Endometrium (tissue), 2 donors: ENCODE results near the gene C22orf15.

Experiments
- FAIRE-seq: peaks from 2 replicates; lab custom pipeline; 2012; peaks lifted over from hg19 to GRCh38; lab: Jason Lieb, UNC
- donor health status: control.
- donor health status: control.

Gene C22orf15

DNA sequence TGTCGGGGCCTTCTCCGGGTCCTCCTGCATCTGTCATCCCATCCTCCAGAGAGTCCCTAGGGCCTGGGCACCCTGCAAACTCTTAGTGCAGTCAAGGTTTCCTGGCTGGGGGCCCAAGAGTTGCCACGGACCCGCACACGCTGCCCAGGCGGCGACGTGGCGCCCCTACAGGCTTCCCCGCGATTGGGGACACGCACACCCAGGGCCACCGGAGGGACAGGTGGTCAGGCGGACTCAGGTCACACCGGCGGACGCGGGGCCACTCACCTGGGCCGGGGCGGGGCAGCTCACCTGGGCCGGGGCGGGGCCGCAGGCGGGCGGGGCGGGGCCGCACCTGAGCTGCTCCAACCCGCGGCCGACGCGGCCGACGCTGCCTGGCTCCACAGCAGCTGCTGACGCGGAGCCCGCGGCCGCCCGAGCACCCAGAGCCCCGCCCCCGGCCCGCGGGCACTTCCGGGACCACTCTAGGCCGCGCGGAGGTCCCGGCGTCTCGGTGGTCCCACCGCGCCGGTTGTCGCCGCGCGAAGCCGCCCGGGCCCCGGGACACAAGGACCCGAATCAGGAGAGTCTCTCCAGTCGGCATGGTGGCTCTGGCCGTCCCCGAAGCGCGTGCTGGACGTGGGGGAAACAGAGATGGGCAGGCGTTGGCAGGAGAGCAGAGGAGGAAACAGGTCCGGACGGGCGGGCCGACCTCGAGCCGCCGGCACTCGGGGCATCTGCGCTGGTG, 11.9 kb upstream of the C22orf15 start, which contains the start of gene ZNF70:
Gene ZNF70 (minus strand): TSS at position 399 of the 727 bp plus-strand sequence. CDS start 5,972 bp downstream, outside the sequence.
- FAIRE-seq = no peak

DNA sequence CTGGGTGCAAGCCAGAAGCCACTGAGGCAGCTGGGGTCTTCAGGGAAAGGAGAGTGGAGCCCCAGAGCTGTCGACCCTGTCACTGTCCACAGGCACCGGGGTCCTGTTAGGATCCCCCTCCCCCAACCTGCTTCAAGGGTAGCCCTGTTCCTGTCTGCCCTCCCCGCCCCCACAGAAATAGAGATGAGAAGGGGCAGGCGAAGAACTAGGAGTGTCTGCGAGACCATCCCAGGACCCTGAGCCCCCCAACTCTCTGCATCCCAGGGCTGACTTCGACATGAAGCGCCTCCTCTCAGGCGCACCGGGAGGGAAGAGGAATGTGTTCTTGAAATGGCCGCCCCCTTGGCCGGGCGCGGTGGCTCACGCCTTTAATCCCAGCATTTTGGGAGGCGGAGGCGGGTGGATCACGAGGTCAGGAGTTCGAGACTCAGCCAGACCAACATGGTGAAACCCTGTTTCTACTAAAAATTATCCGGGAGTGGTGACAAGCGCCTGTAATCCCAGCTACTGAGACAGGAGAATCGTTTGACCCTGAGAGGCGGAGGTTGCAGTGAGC, 11.3 kb upstream of the C22orf15 start:
- no peak for FAIRE-seq

DNA sequence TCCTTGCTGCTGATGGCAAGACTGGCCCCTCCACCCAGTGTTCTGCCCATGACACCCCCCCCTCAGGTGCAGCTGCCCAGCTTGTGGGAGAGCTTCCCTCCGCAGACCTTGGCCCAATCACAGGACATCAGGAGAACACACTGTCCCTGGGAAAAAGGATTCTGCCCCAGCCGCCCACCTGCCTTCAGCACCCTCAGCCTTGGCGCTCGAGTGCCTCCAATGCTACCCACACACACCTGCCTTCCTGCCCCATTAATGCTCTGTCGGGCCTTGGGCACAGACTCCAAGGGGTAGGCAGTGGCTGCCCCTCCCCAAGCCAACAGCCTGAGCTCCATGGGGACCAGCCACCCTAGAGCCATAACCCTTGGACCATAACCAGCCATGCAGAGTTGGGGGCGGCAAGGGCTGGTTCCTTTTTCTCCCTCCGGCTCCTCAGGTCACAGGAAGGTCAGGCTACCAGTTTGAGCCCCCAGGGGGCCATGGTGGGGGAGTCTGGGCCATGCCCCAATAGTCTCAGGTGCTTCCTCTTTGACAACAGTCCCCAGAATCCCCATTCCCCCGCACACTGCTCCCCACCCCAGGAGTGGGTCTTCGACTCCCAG, 10.6 kb upstream of the C22orf15 start:
- FAIRE-seq = no peak

DNA sequence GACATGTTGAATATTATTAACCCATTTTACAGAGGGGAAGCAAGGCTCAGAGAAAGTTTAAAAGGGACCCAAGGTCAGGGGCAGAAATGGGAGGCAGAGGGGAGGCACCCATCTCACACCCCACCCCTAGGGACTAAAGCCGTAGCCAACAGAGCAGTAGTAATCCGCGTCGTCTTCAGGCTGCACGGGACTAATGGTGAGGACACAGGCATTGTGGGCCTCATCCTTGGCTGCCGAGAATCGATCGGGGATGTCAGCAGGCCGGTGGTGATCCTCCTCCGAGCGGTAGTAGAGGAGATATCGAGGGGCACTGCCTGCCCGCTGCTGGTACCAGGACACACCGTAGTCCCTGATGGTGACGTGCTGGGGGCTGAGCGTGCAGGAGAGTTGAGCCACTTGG, 10.0 kb upstream of the C22orf15 start:
- no peak for FAIRE-seq

DNA sequence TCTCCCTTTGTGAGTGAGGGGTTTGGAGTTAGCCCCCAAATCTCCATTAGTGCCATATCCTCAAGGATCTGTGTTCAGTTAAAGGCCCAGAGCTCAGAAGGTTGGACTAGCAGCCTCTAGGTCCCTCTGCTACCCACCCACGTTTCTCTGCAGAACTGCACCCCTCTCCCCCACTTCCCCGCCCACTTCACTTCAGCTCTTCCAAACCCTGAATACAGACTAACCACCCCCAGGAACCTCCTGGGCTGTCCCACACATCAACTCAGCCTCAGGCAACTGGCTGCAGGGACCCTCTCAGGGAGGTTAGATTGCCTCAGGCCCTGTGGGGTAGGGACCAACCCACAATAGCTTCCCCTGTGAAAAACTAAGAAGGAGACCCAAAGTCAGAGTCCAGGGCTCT, 9.4 kb upstream of the C22orf15 start:
- FAIRE-seq = no peak

DNA sequence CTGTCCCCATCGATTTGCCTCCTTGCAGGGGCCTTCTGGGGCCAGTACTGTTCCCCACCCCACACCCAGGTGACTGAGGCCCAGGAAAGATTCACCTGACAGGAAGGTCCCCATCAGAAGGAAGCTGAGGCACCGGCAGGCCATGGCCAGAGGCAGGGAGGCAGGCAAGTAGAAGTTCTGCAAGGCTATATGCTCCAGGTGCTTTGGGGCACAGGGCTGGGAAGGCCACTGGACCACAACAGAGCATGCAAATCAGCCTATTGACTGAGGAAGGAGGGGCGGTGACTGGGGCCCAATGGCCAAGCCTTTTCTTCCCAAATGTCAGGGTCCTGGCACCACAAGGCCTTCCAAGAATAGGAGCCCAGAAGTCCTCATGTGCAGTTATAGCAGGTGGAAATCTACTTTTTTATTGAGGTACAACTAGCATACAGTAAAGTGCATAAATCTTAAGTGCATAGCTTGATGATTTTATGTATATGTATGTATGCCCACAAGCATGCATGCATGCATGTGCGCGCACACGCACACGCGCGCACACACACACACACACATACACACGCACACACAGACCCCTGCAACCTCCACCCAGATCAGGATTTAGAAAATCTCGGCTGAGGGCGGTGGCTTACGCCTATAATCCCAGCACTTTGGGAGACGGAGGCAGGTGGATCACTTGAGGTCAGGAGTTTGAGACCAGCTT, 8.4 kb upstream of the C22orf15 start, which contains the start of gene VPREB3:
Gene VPREB3 (minus strand): TSS at position 206 of the 700 bp plus-strand sequence. CDS start 62 bp downstream, at position 144.
- FAIRE-seq = no peak

DNA sequence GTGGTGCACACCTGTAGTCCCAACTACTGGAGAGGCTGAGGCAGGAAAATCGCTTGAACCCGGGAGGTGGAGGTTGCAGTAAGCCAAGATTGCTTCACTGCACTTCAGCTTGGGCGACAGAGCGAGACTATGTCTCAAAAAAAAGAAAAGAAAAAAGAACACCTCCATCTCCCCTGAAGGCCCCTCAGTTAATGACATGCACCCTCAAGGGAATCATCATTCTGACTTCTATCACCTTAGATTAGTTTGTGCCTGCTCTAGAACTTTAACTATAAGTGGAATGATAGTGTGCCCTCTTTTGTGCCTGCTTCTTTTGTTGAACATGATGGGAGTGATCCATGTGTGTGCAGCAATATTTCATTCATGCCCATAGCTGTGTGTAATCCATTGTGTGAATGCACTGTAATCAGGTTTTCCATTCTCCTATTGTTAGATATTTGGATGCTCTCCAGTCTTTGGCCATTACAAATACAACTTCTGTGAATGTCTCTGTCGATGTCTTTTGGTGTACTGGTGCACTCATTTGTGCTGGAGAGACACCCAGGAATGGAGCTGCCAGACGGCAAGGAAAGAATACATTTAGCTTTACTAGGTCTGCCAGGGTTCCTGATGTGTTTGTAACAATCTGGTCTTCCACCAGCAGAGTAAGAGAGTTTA, 7.7 kb upstream of the C22orf15 start:
- no peak for FAIRE-seq

DNA sequence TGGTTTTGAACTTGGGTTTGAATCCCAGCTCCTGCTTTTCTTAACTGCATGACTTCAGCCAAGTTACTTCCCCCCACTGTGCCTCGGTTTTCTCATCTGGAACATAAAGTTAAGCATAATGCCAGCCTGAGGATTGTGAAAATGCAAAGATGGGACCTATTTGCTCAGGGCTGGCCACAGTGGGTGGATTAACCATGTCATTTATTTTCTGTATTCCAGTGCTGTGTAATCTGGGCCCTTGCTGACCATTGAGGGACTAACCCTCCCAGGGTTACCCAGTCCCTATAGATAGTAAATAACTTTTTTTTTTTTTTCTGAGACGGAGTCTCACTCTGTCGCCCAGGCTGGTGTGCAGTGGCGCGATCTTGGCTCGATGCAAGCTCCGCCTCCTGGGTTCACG, 7.1 kb upstream of the C22orf15 start:
- FAIRE-seq = no peak

DNA sequence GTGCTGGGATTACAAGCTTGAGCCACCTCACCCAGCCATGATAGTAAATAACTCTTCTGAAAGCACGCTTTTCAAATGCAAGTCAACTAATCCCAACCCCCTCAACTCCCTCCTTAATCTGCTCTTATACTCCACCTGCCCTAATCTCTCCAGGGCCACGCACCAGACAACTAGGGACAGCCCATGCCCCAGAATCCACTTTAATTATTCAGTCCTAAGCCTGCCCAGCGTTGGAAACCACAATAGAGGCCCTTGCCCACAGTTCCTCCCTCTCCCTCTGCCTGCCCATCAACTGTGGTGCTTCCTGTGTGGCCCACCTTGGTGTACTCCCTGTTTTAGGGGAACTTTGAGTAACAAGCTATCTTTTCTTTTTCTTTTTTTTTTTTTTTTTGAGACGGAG, 5.9 kb upstream of the C22orf15 start:
- FAIRE-seq = no peak

DNA sequence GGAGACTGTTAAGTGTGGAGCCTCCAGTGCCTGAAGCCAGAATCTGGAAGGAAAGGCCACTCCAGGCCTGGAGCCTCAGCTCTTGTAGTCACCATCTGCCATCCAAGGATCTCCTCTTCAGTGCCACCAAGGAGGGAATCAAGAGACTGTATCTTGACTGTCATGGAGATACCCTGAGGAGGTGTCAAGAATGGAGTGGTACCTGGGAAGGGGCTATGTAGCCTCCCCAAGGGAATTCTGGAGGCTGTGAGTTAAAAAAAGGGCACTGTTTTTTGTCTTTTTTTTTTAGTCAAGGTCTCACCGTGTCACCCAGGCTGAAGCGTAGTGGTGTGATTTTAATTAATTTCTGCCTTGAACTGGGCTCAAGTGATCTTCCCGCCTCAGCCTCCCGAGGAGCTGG, 3.2 kb upstream of the C22orf15 start:
- FAIRE-seq = no peak

DNA sequence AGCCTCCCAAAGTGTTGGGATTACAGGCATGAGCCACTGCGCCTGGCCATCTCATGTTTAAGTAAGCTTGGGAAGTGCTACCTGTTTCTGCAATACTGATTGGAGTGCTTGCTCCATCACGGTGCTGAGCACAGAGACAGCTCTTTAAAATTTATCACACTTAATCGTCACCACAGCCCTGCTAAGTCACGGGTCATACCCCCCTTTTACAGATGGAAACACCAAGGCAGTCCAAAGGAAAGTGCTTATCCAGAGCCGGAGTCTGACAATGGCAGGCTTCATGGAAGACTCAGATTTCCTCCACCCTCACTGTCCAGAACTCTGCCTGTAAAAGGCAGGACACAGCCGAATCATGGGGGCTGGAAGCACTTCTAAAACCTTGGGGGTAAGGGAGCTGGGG, 2.7 kb upstream of the C22orf15 start:
- FAIRE-seq = no peak

DNA sequence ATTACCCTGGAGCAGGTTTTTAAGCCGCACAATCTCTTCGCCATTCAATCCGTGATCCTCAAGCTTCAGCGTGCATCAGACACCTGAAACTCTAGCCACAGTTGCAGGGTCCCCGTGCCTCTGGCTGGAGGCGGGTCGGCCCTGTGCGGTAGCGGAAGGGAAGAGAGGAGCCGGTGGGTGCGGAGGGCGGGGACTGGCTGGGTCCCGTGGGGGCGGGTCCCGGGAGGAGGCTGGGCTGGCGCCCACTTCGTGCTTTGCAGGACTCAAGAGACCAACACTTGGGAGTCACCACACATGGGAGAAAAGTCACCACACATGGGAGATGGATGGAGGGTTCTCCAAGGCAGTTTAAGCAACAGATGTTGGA, 772 bp downstream of the C22orf15 start:
- FAIRE-seq = no peak

DNA sequence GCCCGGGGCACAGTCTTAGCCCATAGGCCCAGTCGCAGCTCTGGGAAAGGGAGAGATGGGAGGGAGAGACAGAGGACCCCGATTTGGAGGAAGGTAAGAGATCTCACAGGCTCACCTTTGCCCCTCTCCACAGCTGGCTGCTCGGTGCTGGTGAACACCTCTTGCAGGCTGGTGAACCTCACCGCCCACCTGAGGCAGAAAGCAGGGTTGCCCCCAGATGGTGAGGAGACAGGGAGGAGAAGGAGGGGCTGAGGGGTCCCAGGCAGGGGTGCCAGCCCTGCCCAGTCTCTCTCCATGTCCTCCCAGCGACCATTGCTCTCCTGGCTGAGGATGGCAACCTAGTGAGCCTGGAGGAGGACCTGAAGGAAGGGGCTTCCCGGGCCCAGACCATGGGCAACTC, 1.2 kb downstream of the C22orf15 start:
- no peak for FAIRE-seq

DNA sequence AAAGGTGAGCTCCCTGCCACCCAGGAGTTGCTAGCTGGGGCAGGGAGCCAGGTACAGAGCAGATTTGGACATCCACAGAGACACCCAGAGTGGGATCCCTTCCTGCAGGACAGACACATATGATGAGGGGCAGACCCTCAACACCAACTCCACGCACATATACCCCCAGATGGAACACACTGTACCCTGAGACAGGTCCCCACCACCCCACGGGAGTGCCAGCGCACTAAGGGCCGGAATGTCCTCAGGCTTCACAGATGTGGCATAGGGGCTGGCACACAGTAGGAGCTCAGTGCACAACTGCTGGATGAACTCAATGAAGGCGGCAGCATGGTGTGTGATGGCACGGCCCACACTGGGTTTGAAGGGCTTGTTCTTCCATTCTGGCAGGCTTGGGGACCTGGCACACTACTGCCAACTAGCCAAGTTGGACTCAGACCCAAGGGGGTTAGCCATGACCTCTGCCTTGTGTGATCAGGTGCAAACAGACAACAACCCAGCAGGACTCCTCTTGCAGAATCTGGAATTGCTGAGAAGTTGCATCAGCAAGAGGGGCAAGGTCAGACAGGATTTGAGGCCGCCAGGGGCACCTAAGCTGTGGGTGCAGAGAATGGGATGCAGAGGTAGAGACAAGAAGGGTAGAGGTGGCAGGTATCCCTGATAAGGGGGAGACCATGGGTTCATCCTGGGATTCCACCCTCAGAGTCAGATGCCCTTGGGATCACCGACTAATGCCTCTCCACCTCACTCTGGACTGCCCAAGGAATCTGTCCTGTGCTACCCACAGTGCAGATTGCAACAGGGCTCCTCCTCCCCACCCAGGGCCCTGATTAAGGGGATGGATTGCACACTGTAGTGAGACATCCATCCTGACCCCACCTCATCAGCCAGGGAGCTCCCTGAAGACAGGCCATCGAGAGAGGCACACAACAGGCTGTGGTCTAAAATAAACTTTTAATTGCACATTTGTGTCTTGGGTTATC, 2.4 kb downstream of the C22orf15 start:
- FAIRE-seq = no peak

DNA sequence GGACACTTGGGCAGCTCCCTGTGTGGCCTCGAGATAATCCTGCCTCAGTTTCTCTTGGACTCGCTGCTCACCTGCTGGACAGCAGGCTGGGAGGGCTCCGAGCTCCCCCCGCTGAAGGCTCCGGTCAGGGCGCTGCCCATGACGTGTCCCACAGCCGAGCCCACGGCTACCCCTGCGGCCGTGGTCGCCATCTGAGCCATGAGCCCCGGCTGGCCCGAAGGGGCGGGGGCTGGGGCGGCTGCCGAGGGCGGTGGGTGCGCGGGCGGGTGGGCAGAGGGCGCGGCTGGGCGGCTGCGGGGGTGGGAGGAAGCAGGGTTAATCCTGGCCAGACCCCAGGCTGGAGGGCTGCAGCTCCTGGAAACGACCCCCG, 4.5 kb downstream of the C22orf15 start:
- no peak for FAIRE-seq

DNA sequence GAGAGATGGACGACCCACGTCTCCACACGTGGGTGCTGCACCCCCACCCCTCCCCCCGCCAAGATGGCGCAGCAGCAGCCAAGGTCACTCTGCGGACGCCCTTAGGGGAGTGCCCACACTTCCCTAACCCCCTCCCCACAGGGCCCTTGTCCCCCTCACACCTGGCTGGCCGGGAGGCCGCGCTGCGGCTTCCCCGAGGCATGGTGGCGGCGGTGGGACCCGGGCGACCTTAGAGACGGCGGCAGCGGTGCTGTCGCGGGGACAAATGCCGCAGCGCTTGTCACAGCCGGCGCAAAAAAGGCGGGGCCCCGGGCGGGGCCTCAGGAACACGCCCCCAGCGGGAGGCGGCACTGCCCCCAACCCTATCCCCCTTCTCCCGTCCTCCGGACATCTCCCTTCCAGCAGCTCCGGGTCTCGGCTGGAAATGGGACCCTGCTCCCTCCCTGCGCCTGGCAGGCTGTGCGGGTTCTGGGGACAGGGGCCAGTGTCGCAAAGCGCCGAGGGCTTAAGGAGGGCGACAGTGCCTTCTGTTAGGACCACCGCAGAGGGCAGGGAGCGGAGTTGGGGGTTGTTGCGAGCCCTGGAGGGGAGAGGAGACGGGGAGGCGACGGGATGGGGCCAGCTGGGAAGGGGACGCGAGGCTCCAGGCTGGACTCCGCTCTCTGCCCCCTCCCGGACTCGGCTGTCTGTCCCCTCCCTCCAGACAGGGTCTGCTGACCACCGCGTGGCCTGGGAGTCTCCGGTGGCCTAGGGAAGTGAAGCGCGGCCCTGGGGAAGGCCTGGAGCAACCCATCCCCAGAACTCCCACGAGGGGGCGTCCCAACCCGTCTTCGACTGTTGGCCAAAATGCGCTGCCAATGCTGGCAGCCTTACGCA, 5.1 kb downstream of the C22orf15 start, which contains the start of gene CHCHD10:
Gene CHCHD10 (minus strand): TSS at position 300 of the 876 bp plus-strand sequence. CDS start 98 bp downstream, at position 202.
- FAIRE-seq = no peak

DNA sequence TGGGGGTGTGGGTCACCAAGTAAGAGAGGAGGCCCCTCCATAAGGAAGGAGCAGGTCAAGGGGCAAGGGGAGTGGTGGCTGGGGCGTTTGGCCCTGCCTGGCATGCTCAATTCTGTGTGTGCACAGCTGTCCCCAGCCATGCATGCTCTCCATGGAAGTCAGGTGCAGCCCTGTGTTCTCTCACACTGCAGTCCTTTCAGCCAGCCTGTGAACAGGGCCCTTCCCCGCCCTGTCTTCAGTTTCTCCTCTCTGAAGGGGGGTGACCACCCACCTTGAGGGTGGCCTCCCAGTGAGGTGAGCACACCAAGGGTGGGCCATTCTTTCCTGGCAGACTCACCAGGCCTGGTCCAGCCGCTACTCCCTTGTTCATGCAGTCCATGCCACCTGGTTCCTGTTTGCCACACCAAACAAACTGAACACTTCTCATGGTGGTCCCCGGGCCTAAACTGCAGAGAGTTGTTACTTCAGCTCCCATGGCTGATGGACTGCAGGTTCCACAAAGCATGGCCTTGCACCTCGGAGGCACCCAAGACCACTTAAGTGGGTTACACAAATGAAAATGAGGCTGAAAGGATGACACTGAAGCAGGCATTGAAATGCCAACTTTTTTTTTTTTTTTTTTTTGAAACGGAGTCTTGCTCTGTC, 6.7 kb downstream of the C22orf15 start:
- no peak for FAIRE-seq

DNA sequence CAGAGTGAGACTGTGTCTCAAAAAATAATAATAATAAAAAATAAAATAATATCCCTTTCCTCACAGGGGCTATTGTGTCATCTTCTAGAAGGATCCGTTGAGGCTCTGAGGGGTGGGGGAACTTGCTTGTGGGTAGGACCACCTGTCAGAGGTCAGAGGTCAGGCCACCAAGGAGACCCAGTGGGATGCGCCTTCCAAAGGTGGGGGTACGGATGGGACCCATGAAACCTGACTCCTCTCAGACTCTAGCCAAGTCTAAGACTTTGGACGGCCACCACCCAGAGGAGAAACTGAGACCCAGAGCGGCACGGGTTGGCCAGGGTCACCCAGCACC, 9.5 kb downstream of the C22orf15 start:
- FAIRE-seq = no peak

DNA sequence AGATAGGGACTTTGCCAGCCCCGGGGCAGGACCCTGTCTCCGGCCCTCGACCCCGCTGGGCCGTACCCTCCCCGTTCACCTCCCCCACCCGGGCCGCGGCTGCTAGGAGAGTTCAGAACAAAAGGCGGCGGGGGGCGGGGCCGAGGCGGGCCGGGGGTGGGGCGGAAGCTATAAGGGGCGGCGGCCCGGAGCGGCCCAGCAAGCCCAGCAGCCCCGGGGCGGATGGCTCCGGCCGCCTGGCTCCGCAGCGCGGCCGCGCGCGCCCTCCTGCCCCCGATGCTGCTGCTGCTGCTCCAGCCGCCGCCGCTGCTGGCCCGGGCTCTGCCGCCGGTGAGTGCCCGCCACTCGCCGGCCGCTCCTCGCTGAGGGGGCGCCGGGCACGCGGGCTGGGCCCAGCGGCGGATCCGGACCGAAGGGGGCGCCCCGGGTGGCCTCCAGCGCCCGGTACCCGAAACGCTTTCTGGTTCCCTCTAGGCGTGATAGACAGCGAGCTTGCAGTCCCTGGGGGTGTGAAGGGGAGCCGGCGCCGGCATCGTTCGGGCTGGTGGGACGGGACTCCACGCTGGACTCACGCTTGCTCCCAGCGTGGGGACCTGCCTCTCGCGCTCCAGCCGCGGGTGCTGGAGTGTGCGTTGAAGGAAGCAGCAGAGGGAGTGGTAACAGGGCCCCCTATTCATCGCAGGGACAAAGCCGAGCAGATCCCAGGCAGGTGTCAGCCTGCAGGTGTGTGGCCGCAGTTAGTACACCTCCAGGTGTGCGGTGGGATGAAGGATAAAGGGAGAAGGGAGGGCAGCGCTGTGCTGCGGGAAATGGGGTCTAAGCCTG, 10.1 kb downstream of the C22orf15 start, which contains the start of gene MMP11:
Gene MMP11 (plus strand): TSS at position 201 of the 825 bp plus-strand sequence. CDS start 22 bp downstream, at position 223.
- FAIRE-seq = no peak
